Fibroblast of skin of abdomen (primary cell): ENCODE data around the gene OR2V1.
"Not testable (repeated sequence)": the region's sequence is repeated elsewhere in the genome, so short reads cannot be mapped to it uniquely, and the experiment has no call there.

ENCODE experiments used
- DNase-seq: peaks from one replicate; pipeline ENCODE4 v3.0.0-alpha.2; 2013

OR2V1 gene

DNA sequence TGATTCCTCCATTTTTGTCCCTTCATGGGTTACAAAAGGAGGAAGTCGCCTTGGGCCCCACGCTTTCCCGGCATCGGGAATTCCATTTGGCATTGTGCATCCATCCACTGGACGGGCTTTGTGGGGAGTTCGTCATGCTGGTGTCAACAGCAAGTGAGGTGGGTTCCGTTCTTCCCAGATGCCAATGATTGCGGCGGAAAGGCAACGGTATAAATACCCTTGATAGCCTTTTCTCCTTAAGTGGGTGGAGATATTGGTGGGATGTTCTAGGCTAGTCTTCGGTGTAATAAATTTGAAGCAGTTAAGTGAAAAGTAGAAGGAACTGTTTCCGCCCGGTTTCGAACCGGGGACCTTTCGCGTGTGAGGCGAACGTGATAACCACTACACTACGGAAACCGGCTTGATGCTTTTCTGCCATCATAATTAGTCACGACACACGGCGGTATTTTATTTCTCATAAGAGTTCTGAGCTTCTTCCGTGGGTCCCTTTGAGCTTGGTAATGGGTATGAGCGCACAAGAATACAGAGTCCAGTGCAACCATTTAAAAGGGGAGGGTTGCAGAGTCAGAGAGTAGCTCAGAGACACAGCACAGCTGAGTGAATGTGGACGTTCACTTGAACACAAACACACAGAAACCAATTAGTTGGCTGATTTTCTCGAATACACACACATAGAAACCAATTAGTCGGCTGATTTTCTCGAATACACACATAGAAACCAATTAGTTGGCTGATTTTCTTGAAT is 28.9 kb downstream of the OR2V1 start:
- DNase-seq = not testable (repeated sequence)

DNA sequence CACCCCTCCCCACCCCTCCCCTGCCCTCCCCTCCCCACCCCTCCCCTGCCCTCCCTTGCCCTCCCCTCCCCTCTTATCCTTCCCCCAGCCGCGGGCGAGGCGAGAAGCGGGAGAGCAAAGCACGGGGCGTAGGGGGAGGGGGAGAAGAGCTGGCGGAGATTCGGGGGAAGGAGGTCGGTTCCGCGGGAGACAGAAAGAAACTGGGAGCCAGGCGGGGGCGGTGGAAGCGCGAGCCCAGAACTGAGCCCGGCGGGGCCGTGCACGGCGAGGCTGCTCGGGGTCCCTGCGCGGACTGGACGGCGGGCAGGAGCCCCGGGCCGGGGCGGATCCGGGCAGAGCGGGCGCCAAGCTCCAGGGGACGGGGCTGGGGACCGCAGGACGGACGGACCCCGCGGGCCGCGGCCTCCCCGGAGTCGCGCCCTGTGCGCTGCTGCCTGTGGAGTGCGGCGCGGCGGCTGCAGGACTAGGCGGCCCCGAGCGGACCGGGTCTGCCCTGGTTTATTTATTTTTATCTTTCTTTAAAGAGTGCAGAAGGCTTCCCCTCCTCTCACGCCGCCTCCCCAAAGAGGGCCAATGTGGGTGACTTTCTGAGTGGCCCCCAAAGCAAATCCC is 29.8 kb downstream of the OR2V1 start:
- not testable (repeated sequence) for DNase-seq

DNA sequence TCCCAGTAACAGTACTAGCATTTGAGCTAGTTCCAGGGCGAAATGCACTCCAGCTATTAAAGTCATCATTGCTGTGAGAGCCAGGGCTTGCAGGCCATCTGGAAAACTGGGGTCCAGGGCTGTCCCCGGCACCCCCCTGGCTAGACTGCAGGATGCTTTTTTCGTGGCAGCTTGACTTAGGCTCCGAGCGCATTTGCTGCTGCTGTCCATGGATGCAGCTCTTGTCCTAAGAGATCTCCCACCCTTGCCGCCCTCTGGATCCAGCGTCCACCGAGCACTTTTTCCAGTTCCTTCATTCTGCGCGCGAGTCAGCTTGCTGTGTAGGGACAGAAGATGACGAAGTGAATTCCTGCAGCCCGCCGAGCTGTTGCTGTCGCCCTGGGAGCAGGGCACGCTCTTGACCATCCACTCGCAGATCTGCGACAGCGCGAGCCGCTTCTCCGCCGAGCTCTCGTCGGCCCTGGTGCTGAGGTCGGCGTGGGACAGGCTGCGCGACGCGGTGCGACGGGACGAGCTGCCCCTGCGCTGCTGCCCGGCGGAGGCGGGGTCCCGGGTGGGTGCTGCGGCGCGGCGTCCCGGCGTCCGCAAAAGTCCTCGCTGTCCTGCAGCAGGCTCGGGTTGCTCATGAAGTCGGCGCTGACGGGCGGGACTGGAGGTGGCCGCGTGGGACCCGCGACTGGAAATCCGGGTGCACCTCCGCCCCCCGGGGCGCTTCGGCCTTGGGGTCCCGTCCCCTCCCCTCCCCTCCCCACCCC is 30.7 kb downstream of the OR2V1 start:
- no peak for DNase-seq

DNA sequence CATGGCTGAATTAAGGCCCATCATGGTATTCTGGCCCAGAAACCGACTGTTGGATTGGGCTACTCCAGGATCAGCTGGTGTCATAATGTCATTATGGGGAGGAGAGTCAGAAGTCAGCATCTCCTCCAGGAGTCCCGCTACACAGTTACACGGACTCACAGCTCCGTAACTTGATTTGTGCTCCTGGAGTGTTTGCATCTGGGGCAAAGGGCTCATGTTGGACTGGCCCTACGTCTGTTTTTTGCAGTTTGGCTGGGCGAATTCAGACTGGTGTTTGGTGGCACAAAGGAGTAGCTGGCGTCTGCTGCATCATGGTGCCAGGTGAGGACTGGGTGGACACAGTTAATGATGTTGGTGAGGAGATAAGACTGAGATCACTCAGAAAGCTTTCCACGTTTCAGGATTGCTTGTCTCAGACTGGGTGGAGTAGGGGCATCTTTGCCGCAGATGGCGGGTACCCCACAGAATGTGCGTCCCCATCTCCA is 31.3 kb downstream of the OR2V1 start:
- DNase-seq = no peak

DNA sequence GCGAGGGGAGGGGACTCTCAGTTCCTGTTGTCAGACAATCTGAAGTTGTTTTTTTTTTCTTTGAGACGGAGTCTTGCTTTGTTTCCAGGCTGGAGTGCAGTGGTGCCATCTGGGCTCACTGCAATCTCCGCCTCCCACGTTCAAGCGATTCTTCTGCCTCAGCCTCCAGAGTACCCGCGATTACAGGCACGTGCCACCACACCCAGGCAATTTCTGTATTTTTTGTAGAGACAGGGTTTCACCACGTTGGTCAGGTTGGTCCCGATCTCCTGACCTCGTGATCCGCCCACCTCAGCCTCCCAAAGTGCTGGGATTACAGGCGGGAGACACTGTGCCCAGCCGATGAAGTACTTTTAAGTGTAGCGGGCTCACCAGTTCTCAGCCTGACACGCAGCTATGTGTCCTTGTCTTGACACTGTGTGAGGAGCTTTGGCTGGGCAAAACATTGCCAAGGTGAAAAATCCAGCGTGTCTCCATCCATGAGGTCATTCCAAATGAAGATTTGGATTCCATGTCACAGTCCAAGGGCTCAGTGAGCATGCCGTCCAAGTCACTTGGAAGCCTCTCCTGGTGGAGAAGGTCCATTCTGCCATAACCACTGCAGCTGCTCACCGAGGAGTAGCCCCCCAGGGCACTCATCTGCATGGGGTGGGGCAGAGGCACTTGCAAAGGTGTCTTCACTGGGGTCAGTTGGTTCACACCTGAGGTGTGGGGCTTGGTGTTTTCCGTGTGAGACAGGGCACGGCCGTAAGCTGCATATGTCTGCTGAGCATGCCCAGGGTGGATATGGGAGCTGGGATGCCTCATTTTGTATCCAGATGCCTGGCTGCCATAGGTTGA is 32.0 kb downstream of the OR2V1 start:
- DNase-seq = no peak

DNA sequence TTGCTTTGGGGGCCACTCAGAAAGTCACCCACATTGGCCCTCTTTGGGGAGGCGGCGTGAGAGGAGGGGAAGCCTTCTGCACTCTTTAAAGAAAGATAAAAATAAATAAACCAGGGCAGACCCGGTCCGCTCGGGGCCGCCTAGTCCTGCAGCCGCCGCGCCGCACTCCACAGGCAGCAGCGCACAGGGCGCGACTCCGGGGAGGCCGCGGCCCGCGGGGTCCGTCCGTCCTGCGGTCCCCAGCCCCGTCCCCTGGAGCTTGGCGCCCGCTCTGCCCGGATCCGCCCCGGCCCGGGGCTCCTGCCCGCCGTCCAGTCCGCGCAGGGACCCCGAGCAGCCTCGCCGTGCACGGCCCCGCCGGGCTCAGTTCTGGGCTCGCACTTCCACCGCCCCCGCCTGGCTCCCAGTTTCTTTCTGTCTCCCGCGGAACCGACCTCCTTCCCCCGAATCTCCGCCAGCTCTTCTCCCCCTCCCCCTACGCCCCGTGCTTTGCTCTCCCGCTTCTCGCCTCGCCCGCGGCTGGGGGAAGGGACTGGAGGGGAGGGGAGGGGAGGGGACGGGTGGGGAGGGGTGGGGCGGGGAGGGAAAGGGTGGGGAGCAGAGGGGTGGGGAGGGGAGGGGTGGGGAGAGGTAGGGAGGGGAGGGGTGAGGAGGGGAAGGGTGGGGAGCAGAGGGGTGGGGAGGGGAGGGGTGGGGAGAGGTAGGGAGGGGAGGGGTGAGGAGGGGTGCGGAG is 33.0 kb downstream of the OR2V1 start:
- DNase-seq = not testable (repeated sequence)

DNA sequence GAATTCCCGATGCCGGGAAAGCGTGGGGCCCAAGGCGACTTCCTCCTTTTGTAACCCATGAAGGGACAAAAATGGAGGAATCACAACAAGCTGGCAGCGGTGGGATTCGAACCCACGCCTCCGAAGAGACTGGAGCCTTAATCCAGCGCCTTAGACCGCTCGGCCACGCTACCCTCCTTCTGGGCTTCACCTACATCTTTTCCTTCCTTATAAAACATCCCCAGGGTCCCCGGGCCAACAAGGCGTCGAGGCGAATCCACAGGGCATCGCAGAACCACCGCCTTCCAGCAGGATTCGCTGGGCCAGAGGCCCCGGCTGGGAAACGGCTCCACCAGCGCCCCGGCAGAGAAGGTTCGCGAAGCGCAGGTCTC is 33.6 kb downstream of the OR2V1 start:
- DNase-seq = not testable (repeated sequence)

DNA sequence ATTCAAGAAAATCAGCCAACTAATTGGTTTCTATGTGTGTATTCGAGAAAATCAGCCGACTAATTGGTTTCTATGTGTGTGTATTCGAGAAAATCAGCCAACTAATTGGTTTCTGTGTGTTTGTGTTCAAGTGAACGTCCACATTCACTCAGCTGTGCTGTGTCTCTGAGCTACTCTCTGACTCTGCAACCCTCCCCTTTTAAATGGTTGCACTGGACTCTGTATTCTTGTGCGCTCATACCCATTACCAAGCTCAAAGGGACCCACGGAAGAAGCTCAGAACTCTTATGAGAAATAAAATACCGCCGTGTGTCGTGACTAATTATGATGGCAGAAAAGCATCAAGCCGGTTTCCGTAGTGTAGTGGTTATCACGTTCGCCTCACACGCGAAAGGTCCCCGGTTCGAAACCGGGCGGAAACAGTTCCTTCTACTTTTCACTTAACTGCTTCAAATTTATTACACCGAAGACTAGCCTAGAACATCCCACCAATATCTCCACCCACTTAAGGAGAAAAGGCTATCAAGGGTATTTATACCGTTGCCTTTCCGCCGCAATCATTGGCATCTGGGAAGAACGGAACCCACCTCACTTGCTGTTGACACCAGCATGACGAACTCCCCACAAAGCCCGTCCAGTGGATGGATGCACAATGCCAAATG is 34.1 kb downstream of the OR2V1 start:
- not testable (repeated sequence) for DNase-seq

DNA sequence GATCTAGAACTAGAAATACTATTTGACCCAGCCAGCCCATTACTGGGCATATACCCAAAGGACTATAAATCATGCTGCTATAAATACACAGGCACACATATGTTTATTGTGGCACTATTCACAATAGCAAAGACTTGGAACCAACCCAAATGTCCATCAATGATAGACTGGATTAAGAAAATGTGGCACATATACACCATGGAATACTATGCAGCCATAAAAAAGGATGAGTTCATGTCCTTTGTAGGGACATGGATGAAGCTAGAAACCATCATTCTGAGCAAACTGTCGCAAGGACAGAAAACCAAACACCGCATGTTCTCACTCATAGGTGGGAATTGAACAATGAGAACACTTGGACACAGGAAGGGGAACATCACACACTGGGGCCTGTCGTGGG is 35.8 kb downstream of the OR2V1 start:
- DNase-seq = not testable (repeated sequence)

DNA sequence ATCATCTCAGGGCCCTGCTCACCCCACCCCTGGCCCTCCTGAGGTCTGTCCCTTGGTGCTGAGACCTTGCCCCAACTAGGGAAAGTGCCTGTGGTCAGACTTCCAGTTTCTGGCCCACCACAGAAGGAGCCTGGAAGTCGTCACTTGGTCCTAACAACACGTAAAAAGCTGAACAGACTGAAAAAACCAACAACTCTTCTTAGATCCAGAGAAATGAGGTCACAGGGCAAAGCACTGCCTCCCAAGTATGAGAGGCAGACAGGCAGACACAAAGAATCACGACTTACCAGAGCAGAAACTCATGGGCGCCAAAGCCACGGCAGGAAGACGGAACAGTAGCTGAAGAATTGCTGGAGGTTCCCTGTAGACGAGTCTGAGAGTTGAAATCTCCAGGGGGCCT is 38.5 kb downstream of the OR2V1 start:
- no peak for DNase-seq

DNA sequence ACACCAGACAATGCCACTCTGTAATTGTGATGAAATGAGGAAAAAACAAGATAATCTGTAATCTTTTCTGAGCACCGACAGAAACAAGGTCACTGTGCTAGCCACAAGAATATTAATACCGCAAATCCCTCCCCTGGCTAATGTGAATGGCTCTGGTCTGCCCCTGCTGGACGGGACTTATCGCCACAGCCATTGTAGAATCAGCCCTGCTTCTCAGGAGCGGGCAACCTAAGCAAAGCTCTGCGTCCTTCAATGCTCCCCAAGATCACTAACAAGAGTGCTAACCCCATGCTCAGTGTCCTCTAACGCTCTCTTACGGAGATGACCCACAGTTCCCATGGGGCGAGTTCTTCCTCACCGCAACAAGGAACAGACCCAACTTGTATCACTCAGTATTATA is 42.7 kb downstream of the OR2V1 start:
- no peak for DNase-seq

DNA sequence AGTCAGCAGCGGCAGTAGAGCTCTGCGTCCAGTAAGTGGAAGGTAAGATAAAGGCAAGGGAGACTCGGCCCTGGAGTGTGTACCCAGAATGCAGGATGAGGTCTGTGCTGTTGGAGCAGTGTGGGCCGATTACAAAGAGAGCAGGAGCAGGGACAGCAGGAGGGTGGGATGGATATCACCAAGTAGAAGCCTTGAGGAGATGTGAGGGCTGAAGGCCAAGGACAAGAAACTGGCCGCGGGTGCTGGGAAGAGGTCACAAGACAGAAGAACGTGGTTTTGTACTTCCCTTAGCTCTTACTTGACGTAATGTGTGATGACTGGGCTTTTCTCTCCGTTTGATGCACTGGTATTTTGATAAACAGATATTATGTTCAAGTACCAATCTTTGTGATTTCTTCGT is 43.7 kb downstream of the OR2V1 start:
- DNase-seq = no peak

DNA sequence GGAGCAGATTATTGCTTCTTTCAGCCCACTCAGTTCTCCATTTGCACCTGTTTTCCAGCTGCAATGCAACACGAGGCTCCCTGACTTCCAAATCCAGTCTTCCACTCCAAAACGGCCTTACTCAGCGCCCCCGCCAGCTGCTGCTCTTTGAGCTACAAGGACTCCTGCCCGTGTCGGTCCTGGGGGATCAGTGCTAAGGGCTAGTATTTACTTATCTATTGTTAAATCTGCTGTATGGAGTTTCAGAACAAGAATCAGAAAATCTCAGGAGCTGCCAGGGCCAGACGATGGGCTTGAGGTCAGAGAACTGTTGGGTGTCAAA is 44.1 kb downstream of the OR2V1 start:
- no peak for DNase-seq

DNA sequence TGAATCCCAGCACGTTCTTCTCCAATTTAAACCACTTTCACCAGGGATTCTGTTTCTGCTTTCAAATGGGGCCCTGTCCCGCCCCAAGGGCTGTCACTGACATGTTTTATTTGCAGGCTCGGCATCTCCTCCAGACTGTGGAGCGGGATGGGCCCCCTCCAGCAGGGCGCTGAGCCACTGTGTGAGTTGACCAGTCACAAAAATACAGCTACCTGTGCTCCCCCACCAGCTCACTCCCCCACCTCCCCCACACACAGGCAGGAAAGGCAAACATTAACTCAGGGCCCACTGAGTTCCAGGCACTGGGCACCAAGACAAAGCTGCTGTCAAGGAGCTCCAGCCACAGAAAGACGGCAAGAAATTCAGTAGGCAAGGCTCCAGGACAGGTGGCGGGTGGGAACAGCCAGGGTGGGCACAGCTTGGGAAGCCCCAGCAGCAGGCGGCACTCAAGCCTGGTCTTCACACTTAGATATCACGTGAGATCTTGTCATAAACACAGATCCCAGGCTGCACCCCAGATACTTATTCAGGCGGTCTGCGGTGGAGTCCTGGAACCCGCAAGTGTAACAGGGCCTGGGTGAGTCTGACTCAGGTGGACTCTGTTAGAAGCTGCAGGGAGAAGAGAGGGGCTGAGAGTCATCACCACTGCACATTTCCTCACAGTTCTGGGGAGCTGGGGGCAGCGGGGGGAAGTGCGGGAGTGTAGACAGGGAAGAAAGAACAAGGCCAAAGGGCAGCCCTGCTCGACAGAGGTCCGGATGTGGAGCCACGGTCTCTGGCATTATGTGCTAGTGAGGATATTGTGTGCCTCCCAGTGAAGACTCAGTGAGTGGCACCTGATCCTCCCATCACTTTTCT is 44.7 kb downstream of the OR2V1 start:
- no peak for DNase-seq

DNA sequence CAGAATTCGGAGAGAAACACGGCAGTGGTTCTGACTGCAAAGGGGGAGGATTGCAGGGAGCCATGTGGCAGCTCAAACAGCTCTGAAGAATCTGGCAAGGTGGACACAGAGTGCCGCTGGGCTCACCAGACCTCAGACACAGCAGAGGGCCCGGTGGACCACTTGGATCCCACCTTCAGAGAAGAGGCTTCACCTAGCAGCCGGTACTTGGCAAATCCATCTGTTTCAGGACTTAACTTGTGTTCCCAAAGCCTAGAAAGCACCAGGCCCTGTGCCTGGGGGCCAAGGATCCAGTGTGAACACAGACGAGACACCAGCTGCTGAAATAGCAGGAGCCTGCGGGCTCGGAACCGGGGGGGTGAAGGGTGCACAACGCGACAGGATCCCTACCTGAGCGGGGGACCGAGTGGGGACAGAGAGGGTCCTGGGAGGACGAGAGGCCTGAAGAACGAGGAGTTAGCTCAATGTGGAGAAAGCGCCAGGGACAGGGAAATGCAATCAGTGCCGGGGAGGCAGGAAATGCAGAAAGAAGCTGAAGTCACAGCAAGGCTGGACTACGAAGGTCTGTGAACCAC is 46.3 kb downstream of the OR2V1 start:
- no peak for DNase-seq

DNA sequence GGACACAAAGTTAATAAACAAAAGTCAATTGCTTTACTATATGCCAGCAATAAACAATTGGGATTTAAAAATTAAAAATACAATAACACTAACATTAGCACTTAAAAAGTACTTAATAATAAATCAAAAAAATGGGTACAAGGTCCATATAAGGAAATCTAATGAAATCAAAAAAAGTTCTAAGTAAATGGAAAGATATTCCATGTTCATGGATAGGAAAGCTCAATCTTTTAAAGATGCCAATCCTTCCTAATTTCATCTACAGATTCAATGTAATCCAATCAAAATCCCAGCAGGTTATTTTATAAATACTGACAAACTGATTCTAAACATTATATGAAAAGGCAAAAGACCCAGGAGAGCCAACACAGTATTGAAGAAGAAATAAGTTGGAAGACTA is 49.0 kb downstream of the OR2V1 start:
- DNase-seq = no peak

DNA sequence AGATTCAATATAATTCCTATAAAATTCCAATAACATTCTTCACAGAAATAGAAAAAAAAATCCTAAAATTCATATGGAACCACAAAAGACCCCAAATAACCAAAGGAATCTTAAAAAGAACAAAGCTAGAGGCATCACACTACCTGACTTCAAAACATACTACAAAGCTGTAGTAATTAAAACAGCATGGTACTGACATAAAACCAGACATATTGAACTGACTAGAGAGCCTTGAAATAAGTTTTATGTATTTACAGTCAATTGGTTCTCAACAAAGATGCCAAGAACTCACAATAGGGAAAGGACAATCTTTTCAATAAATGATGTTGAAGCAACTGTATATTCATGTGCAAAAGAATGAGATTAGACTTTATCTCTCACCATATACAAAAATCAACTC is 54.0 kb downstream of the OR2V1 start:
- no peak for DNase-seq
